BLaER1 (cell line): ENCODE data around the gene ITIH3.
A peak's percentile ranks its signal among the peaks of the same experiment; 100 is the strongest.

Experiments
- H3K27ac ChIP-seq: shearing (Covaris generic); formaldehyde crosslinking; 2 replicates; pipeline ENCODE4 v1.8.1; 2022
- H3K27me3 ChIP-seq: shearing (Covaris generic); formaldehyde crosslinking; 2 replicates; pipeline ENCODE4 v1.8.1; 2022
- H3K36me3 ChIP-seq: shearing (Covaris generic); formaldehyde crosslinking; 2 replicates; pipeline ENCODE4 v1.8.1; 2022
- H3K4me1 ChIP-seq: shearing (Covaris generic); formaldehyde crosslinking; 2 replicates; pipeline ENCODE4 v1.8.1; 2022
- H3K4me2 ChIP-seq: shearing (Covaris generic); formaldehyde crosslinking; 2 replicates; pipeline ENCODE4 v1.8.1; 2022
- H3K4me3 ChIP-seq: shearing (Covaris generic); formaldehyde crosslinking; 2 replicates; pipeline ENCODE4 v1.8.1; 2022
- H3K9ac ChIP-seq: shearing (Covaris generic); formaldehyde crosslinking; 2 replicates; pipeline ENCODE4 v1.8.1; 2022
- H3K9me3 ChIP-seq: shearing (Covaris generic); formaldehyde crosslinking; 2 replicates; pipeline ENCODE4 v1.8.1; 2022
- H4K20me1 ChIP-seq: shearing (Covaris generic); formaldehyde crosslinking; 2 replicates; pipeline ENCODE4 v1.8.1; 2022
- Cebpa-rat ChIP-seq: shearing (Covaris generic); IDR thresholded peaks from 2 replicates; pipeline ENCODE4 v1.8.1; 2022

The ITIH3 gene, protein sequence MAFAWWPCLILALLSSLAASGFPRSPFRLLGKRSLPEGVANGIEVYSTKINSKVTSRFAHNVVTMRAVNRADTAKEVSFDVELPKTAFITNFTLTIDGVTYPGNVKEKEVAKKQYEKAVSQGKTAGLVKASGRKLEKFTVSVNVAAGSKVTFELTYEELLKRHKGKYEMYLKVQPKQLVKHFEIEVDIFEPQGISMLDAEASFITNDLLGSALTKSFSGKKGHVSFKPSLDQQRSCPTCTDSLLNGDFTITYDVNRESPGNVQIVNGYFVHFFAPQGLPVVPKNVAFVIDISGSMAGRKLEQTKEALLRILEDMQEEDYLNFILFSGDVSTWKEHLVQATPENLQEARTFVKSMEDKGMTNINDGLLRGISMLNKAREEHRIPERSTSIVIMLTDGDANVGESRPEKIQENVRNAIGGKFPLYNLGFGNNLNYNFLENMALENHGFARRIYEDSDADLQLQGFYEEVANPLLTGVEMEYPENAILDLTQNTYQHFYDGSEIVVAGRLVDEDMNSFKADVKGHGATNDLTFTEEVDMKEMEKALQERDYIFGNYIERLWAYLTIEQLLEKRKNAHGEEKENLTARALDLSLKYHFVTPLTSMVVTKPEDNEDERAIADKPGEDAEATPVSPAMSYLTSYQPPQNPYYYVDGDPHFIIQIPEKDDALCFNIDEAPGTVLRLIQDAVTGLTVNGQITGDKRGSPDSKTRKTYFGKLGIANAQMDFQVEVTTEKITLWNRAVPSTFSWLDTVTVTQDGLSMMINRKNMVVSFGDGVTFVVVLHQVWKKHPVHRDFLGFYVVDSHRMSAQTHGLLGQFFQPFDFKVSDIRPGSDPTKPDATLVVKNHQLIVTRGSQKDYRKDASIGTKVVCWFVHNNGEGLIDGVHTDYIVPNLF

GRCh38 chr3:52794612-52795099 is at the start of gene ITIH3:
Gene ITIH3, plus strand, starts transcription at chr3:52794796. Its CDS starts 8 bp downstream, at chr3:52794804.
- Histone ChIP-seq H3K9ac (peak within 1 kb of the TSS; percentile 79), H3K9me3 (no peaks in the 10 kb centered on the region), H3K4me1 (peaks cover 100% of the 10 kb centered on the region), H3K36me3 (no peaks in the 10 kb centered on the region), H3K27ac (peak within 1 kb of the TSS; percentile 93), H3K27me3 (no peaks in the 10 kb centered on the region), H3K4me2 (peak within 1 kb of the TSS; percentile 90), H3K4me3 (0 out of 2 replicates have a peak within 1 kb of the TSS, but pooled peaks have one; percentile 5), H4K20me1 (no peaks in the 10 kb centered on the region)
- TF ChIP-seq Cebpa-rat, result no peak

DNA sequence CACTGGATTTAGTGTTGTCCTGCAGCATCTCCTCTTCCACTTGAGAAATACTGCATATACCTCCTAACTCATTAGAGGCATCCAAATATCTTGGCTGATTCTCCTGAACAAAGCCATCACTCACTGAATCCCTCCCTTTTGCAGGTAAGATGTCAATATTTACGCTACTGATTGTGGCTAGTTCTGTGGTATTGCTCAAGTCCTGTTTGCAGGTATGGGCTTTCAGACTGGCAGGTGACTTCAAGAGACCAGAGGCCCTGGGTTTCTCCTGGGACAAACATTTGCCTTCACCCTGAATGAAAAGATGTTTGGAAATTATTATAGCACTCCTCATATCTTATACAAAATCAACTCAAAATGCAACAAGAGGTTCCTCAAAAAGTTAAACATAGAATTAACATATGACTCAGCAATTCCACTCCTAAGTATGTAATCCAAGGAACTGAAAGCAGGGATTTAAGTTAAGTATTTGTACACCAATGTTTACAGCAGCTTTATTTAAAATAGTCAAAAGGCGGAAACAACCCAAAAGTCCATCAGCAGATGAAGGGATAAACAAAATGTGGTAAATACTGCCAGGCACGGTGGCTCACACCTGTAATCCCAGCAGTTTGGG is 42.4 kb upstream of the ITIH3 start:
- no peaks in the 10 kb centered on the region for H3K27me3 ChIP-seq
- no peak overlapping the region for H3K9ac ChIP-seq
- H3K9me3 ChIP-seq, result no peaks in the 10 kb centered on the region
- H3K4me2 ChIP-seq, result no peak overlapping the region
- H3K4me1 ChIP-seq, result no peaks in the 10 kb centered on the region
- H4K20me1 ChIP-seq, result no peaks in the 10 kb centered on the region
- no peak overlapping the region for H3K4me3 ChIP-seq
- TF ChIP-seq Cebpa-rat, result no peak
- no peak overlapping the region for H3K27ac ChIP-seq
- H3K36me3 ChIP-seq, result peaks cover 94% of the 10 kb centered on the region

DNA sequence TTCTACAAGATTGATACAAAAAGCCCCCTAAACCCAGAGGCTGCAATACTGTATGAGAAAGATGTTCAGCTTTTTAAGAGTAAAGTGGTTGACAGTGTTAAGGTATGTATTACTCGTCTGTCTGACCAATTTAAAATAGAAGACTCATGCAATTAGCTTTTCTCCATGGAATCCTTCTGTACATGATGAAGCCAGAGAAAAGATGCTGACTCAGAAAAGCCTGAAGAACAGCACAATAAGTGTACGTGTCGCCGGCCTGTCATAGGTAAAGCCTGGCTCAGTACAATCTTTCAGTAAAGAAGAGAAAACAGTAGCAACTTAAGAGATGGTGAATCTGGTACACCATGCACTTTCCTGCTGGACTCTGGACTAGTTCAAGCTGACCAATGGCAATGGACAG is 40.2 kb upstream of the ITIH3 start:
- no peak for TF ChIP-seq Cebpa-rat
- Histone ChIP-seq H3K4me1 (no peaks in the 10 kb centered on the region), H3K27ac (no peak overlapping the region), H3K4me3 (no peak overlapping the region), H3K9ac (no peak overlapping the region), H3K36me3 (peaks cover 95% of the 10 kb centered on the region), H4K20me1 (no peaks in the 10 kb centered on the region), H3K4me2 (no peak overlapping the region), H3K9me3 (no peaks in the 10 kb centered on the region), H3K27me3 (no peaks in the 10 kb centered on the region)

DNA sequence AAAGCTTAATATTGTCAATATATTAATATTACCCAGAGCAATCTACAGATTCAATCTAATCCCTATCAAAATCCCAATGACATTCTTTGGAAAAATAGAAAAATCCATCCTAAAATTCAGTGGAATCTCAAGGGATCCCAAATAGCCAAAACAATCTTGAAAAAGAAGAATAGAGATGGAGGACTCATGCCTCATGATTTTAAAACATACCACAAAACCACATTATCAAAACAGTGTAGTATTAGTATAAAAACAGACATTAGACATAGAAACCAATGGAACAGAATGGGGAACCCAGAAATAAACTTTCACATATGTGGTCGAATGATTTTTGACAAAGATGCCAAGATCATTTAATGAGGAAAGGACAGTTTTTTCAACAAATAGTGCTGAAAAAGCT is 38.5 kb upstream of the ITIH3 start:
- Histone ChIP-seq H3K4me3 (no peak overlapping the region), H3K9ac (no peak overlapping the region), H3K4me2 (no peak overlapping the region), H3K36me3 (peaks cover 95% of the 10 kb centered on the region), H4K20me1 (no peaks in the 10 kb centered on the region), H3K4me1 (no peaks in the 10 kb centered on the region), H3K9me3 (no peaks in the 10 kb centered on the region), H3K27me3 (no peaks in the 10 kb centered on the region), H3K27ac (no peak overlapping the region)
- no peak for TF ChIP-seq Cebpa-rat

DNA sequence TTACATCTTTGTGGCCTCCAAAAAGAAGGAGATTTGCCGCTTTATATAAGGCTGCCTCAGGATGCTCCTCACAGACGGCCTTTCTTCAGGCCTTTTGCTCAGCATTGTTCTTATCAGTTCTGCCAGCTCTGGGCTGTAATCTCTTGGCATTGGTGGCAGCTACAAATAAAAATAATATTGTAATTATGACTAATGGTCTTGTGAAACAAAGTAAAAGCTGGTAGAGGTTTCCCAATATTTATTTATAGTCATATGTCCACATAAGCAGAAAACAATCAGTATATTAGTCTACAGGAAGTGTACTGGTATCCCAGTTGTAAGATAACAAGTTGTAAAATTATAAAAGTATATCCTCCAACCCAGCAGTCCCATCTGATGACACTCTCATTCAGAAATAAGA is 31.1 kb upstream of the ITIH3 start:
- Histone ChIP-seq H3K4me2 (no peak overlapping the region), H4K20me1 (no peaks in the 10 kb centered on the region), H3K4me3 (no peak overlapping the region), H3K9me3 (no peaks in the 10 kb centered on the region), H3K4me1 (no peaks in the 10 kb centered on the region), H3K9ac (no peak overlapping the region), H3K36me3 (peaks cover 98% of the 10 kb centered on the region), H3K27ac (no peak overlapping the region), H3K27me3 (no peaks in the 10 kb centered on the region)
- no peak for TF ChIP-seq Cebpa-rat

- H3K4me2 ChIP-seq, result peak overlapping the region; percentile 92
- H3K9me3 ChIP-seq, result no peaks in the 10 kb centered on the region
- TF ChIP-seq Cebpa-rat, result no peak
- H3K27me3 ChIP-seq, result no peaks in the 10 kb centered on the region
- H4K20me1 ChIP-seq, result no peaks in the 10 kb centered on the region
- H3K4me1 ChIP-seq, result peaks cover 22% of the 10 kb centered on the region
- peak overlapping the region; percentile 81 for H3K4me3 ChIP-seq
- peaks cover 35% of the 10 kb centered on the region for H3K36me3 ChIP-seq
- H3K27ac ChIP-seq, result peak overlapping the region; percentile 80
- H3K9ac ChIP-seq, result peak overlapping the region; percentile 85
Observed at GRCh38 chr3:52769786-52770455, 24.7 kb upstream of the ITIH3 start.

DNA sequence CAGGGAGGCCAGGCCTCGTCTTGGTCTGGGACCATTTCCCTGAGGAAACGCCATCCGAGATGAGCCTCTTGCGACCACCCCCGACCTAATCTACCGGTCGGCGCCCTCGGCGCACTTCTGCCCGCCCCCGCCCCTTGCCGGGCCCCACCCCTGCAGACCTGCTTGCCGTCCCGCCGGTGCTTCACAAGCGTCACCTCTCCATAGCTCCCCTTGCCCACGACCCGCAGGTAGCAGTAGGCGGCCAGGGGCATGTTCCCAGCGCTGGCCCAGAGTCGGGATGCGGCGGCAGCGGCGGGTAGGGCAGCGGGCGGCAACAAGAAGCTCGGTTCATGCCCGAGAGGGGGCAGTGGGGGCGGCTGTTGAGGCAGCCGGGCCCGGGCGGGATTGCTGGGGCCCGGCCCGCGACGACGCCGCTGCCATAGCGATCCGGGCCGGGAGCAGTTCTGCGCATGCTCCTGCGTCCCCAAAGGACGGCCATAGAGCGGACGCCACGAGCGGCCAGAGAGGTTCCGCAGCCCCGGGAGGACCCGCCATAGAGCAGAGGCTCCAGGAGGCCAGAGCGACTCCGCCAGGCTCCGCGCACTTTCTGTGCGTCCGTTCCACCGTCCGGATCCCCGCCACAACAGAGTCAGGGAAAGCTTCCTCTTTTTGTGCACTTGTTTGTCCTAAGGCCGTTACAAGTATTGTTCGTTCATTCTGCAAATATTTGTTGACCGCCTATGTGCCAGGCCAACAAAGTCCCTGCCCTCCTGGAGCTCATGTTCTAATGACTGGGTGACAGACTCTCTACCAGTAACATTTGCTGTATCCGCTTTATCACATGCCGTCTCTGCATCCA is 23.9 kb upstream of the ITIH3 start, which contains the start of gene NEK4:
TSS of gene NEK4 (minus strand) at position 445 of the 838 bp plus-strand sequence. CDS start at position 251, 194 bp downstream.
- H3K9ac ChIP-seq, result peak within 1 kb of the TSS; percentile 85
- H3K4me1 ChIP-seq, result peaks cover 28% of the 10 kb centered on the region
- H3K27me3 ChIP-seq, result no peaks in the 10 kb centered on the region
- no peaks in the 10 kb centered on the region for H4K20me1 ChIP-seq
- H3K9me3 ChIP-seq, result no peaks in the 10 kb centered on the region
- no peak for TF ChIP-seq Cebpa-rat
- peaks cover 27% of the 10 kb centered on the region for H3K36me3 ChIP-seq
- H3K27ac ChIP-seq, result peak within 1 kb of the TSS; percentile 80
- H3K4me3 ChIP-seq, result peak within 1 kb of the TSS; percentile 81
- peak within 1 kb of the TSS; percentile 92 for H3K4me2 ChIP-seq

DNA sequence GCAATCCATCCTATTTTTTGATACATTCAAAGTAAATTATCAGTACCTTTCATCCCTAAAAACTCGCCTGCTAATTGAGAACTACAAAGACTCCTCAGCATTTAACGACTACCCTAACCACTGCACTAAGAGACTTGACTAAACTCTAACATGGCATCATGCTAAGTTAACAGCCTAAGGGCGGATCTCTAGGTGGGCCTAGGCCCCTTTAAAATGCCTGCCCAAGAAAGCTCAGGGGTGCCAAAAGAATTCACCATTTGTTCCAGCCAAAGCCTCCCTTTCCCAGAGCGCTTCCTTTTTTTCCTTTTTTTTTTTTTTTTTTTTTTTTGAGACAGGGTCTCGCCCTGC is 23.3 kb upstream of the ITIH3 start:
- Histone ChIP-seq H3K27me3 (no peaks in the 10 kb centered on the region), H3K4me2 (peak overlapping the region; percentile 92), H4K20me1 (no peaks in the 10 kb centered on the region), H3K4me1 (peaks cover 28% of the 10 kb centered on the region), H3K36me3 (peaks cover 21% of the 10 kb centered on the region), H3K4me3 (peak overlapping the region; percentile 81), H3K9me3 (no peaks in the 10 kb centered on the region), H3K27ac (peak overlapping the region; percentile 80), H3K9ac (peak overlapping the region; percentile 85)
- no peak for TF ChIP-seq Cebpa-rat
